Measurements from ENCODE around the gene MCTP2. TPM values are rescaled to one million over a fixed set of nuclear protein-coding genes. Genes with fewer than 3 reads are reported as not detected.
A peak's percentile ranks its signal among the peaks of the same experiment; 100 is the strongest.

Gene MCTP2
- total RNA-seq, 3 donors from 2014 or later, result 41.9 to 89.3 (median 83.7) TPM

- H3K4me1 ChIP-seq (ENCODE audit: low read depth), result peaks cover 4% of the 10 kb centered on the region
- DNase-seq (peak in 1 of 3 donors; percentile 27), ATAC-seq (no peak)
- intact Hi-C loops (cut with DNase I, micrococcal nuclease), result no loop called here
- H3K9me3 ChIP-seq, result no peaks in the 10 kb centered on the region
- TF ChIP-seq, protein P1, sequence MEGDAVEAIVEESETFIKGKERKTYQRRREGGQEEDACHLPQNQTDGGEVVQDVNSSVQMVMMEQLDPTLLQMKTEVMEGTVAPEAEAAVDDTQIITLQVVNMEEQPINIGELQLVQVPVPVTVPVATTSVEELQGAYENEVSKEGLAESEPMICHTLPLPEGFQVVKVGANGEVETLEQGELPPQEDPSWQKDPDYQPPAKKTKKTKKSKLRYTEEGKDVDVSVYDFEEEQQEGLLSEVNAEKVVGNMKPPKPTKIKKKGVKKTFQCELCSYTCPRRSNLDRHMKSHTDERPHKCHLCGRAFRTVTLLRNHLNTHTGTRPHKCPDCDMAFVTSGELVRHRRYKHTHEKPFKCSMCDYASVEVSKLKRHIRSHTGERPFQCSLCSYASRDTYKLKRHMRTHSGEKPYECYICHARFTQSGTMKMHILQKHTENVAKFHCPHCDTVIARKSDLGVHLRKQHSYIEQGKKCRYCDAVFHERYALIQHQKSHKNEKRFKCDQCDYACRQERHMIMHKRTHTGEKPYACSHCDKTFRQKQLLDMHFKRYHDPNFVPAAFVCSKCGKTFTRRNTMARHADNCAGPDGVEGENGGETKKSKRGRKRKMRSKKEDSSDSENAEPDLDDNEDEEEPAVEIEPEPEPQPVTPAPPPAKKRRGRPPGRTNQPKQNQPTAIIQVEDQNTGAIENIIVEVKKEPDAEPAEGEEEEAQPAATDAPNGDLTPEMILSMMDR (IDR thresholded peaks at IDR 0.05), result no peak
- H3K36me3 ChIP-seq (ENCODE audit: low read depth), result no peaks in the 10 kb centered on the region
- H3K4me3 ChIP-seq, result no peak overlapping the region
Observed at GRCh38 chr15:94523873-94524272, 292.5 kb downstream of the MCTP2 start.

DNA sequence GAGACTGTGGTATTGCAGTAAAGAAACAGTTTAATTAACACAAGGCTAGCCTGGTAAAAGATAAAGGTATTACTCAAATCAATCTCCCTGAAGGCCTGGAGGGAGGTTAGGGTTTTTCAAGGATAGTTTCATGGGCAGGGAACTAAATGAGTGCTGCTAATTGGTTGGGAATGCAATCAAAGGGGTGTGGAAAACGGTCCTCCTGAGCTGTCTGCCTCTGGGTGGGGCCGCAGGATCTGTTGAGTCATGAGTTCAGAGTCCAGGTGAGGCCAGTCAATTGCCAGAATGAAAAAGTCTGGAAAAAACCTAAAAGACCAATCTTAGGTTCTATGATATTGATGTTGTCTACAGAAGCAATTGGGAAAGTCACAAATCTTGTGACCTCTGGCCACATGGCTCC, 293.2 kb downstream of the MCTP2 start:
- ATAC-seq (peak; percentile 98), DNase-seq (peak; percentile 57)
- TF ChIP-seq, protein P1 (IDR thresholded peaks at IDR 0.05), result no peak
- H3K9me3 ChIP-seq, result no peaks in the 10 kb centered on the region
- peaks cover 4% of the 10 kb centered on the region for H3K4me1 ChIP-seq (ENCODE audit: low read depth)
- intact Hi-C loops (cut with DNase I, micrococcal nuclease), result no loop called here
- H3K36me3 ChIP-seq (ENCODE audit: low read depth), result no peaks in the 10 kb centered on the region
- no peak overlapping the region for H3K4me3 ChIP-seq

DNA sequence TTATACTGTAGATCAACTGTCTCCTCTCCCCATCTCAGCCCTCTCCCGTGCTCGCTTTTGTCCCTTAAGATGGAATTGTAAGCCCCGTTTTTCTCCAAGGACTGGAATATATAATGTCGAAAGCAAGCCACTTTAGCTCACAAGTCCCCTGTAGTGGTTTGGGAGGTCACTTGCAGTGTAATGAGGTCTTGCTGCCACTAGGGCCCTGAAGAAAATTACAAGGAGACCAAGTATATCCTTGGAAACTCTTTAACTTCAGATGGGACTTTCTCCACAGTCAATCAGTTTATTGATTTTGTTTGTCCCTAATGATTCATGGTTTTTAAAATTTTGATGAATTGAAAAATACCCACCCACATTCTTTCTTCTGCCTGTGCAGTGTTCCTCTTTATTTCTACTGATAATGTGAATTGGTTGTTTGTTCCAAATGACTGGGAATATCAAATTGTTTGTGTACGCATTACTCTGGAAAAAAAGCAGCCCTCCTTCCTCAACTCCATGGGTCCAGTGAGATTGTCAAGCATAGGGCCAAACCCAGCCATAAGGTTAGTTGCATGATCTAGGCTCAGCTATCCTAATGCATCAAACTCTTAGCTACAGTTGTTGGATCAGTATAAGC, 294.8 kb downstream of the MCTP2 start:
- no peak for ATAC-seq
- Histone ChIP-seq H3K36me3 (ENCODE audit: low read depth) (no peaks in the 10 kb centered on the region), H3K4me3 (no peak overlapping the region), H3K9me3 (no peaks in the 10 kb centered on the region), H3K4me1 (ENCODE audit: low read depth) (peaks cover 4% of the 10 kb centered on the region)
- TF ChIP-seq, protein P1 (IDR thresholded peaks at IDR 0.05), result no peak
- DNase-seq, result no peak
- intact Hi-C loops (cut with DNase I, micrococcal nuclease), result no loop called here

GRCh38 chr15:94532226-94532625, 300.9 kb downstream of the MCTP2 start:
- H3K36me3 ChIP-seq (ENCODE audit: low read depth), result no peaks in the 10 kb centered on the region
- no peaks in the 10 kb centered on the region for H3K9me3 ChIP-seq
- intact Hi-C loops (cut with DNase I, micrococcal nuclease), result no loop called here
- H3K4me3 ChIP-seq, result no peak overlapping the region
- ATAC-seq, result no peak
- no peaks in the 10 kb centered on the region for H3K4me1 ChIP-seq (ENCODE audit: low read depth)
- DNase-seq, result no peak
- TF ChIP-seq, protein P1 (IDR thresholded peaks at IDR 0.05), result no peak

Data from mucosa of descending colon (tissue), 3 donors.